WTC11 (cell line): ENCODE measurements around the gene CENPB. TPM values are rescaled to one million over a fixed set of nuclear protein-coding genes. Genes with fewer than 3 reads are reported as not detected.
A peak's percentile ranks its signal among the peaks of the same experiment; 100 is the strongest.

Experiments used
- ATAC-seq: fragments of 200-7000 bp; cut with Tn5 transposase; 2 replicates; pipeline ENCODE4 v1.10.0; 2021; ENCODE audit warnings: mild to moderate bottlenecking, moderate library complexity
- CTCF ChIA-PET: fragments of 300-600 bp; sonication (Branson Sonifier 250); formaldehyde crosslinking; loops from one replicate; lab custom pipeline; 2021; ENCODE audit warnings: antibody characterized with exemption; lab: Charles Lee
- POLR2A ChIA-PET: fragments of 350-600 bp; sonication (Branson Sonifier 250); formaldehyde crosslinking; loops from one replicate; lab custom pipeline; 2021; ENCODE audit warnings: antibody characterized with exemption; lab: Charles Lee
- DNase-seq: peaks from one replicate; pipeline ENCODE4 v3.0.0; 2021; ENCODE audit warnings: low spot score
- H3K27ac Mint-ChIP-seq: 2 replicates; pipeline ENCODE4 v1.8.0; 2021; ENCODE audit warnings: mixed read lengths
- H3K27me3 Mint-ChIP-seq: 2 replicates; pipeline ENCODE4 v1.8.0; 2021; ENCODE audit warnings: low read depth, mild to moderate bottlenecking, moderate library complexity, mixed read lengths
- H3K36me3 Mint-ChIP-seq: 2 replicates; pipeline ENCODE4 v1.8.0; 2021; ENCODE audit warnings: mixed read lengths
- H3K4me1 Mint-ChIP-seq: 2 replicates; pipeline ENCODE4 v1.8.0; 2022; ENCODE audit warnings: mixed read lengths
- H3K4me3 Mint-ChIP-seq: 2 replicates; pipeline ENCODE4 v1.8.0; 2021; ENCODE audit warnings: mild to moderate bottlenecking, moderate library complexity, mixed read lengths
- H3K9me3 Mint-ChIP-seq: 2 replicates; pipeline ENCODE4 v1.8.0; 2021; ENCODE audit warnings: mixed read lengths
- CREM ChIP-seq: sonication (generic); formaldehyde crosslinking; IDR thresholded peaks from 2 replicates; pipeline ENCODE4 v1.8.1; 2022; ENCODE audit warnings: mild to moderate bottlenecking, missing genetic modification reagents, moderate library complexity
- FOXP1 ChIP-seq: sonication (generic); formaldehyde crosslinking; IDR thresholded peaks from 2 replicates; pipeline ENCODE4 v1.8.0; 2022; ENCODE audit warnings: missing genetic modification reagents, mild to moderate bottlenecking, moderate library complexity, borderline replicate concordance
- GABPB1 ChIP-seq: sonication (generic); formaldehyde crosslinking; IDR thresholded peaks from 2 replicates; pipeline ENCODE4 v1.8.1; 2023; ENCODE audit warnings: mild to moderate bottlenecking, missing genetic modification reagents
- GTF2I ChIP-seq: fragments of 250-450 bp; sonication (Bioruptor Pico); conservative IDR thresholded peaks from 2 replicates; pipeline ENCODE4 v1.4.0; 2021; ENCODE audit warnings: mild to moderate bottlenecking
- JUN ChIP-seq: sonication (generic); formaldehyde crosslinking; IDR thresholded peaks from 2 replicates; pipeline ENCODE4 v1.8.0; 2023; ENCODE audit warnings: mild to moderate bottlenecking, missing genetic modification reagents
- MYBL2 ChIP-seq: sonication (generic); formaldehyde crosslinking; IDR thresholded peaks from 2 replicates; pipeline ENCODE4 v1.8.1; 2023; ENCODE audit warnings: mild to moderate bottlenecking, moderate library complexity, missing genetic modification reagents
- NFATC4 ChIP-seq: fragments of 250-450 bp; sonication (Bioruptor Pico); IDR thresholded peaks from 2 replicates; pipeline ENCODE4 v1.9.0; 2021; ENCODE audit warnings: mild to moderate bottlenecking
- NR2C2 ChIP-seq: sonication (generic); formaldehyde crosslinking; IDR thresholded peaks from 2 replicates; pipeline ENCODE4 v1.8.0; 2022; ENCODE audit warnings: mild to moderate bottlenecking, missing genetic modification reagents
- SMAD4 ChIP-seq: sonication (generic); formaldehyde crosslinking; IDR thresholded peaks from 2 replicates; pipeline ENCODE4 v1.8.0; 2022; ENCODE audit warnings: mild to moderate bottlenecking, missing genetic modification reagents
- SP1 ChIP-seq: sonication (generic); formaldehyde crosslinking; conservative IDR thresholded peaks from 2 replicates; pipeline ENCODE4 v1.8.1; 2022; ENCODE audit warnings: missing genetic modification reagents
- ZNF219 ChIP-seq: sonication (generic); formaldehyde crosslinking; IDR thresholded peaks from 2 replicates; pipeline ENCODE4 v1.8.0; 2023; ENCODE audit warnings: missing genetic modification reagents, mild to moderate bottlenecking, borderline replicate concordance
- total RNA-seq: library from RNA; stranded (reverse); gene quantifications from 3 replicates; pipeline ENCODE4 v1.2.3, GENCODE V29; 2021
- TF ChIP-seq, protein P1 (sequence below): sonication (generic); formaldehyde crosslinking; IDR thresholded peaks from 2 replicates; pipeline ENCODE4 v1.8.0; 2022; ENCODE audit warnings: missing genetic modification reagents
- TF ChIP-seq, protein P2 (sequence below): sonication (generic); formaldehyde crosslinking; IDR thresholded peaks from 2 replicates; pipeline ENCODE4 v1.8.1; 2023; ENCODE audit warnings: mild to moderate bottlenecking, moderate library complexity, missing genetic modification reagents
- TF ChIP-seq, protein P3 (sequence below): sonication (generic); formaldehyde crosslinking; IDR thresholded peaks from 2 replicates; pipeline ENCODE4 v1.8.1; 2023; ENCODE audit warnings: mild to moderate bottlenecking, missing genetic modification reagents, moderate library complexity
- TF ChIP-seq, protein P4 (sequence below): sonication (generic); formaldehyde crosslinking; IDR thresholded peaks from 2 replicates; pipeline ENCODE4 v1.8.0; 2022; ENCODE audit warnings: mild to moderate bottlenecking, missing genetic modification reagents
- TF ChIP-seq, protein P5 (sequence below): sonication (generic); formaldehyde crosslinking; IDR thresholded peaks from 2 replicates; pipeline ENCODE4 v1.8.1; 2023; ENCODE audit warnings: mild to moderate bottlenecking, missing genetic modification reagents, moderate library complexity
- TF ChIP-seq, protein P6 (sequence below): sonication (generic); formaldehyde crosslinking; IDR thresholded peaks from 2 replicates; pipeline ENCODE4 v1.8.0; 2022; ENCODE audit warnings: mild to moderate bottlenecking, missing genetic modification reagents
- TF ChIP-seq, protein P7 (sequence below): sonication (generic); formaldehyde crosslinking; IDR thresholded peaks from 2 replicates; pipeline ENCODE4 v1.8.1; 2022; ENCODE audit warnings: mild to moderate bottlenecking, missing genetic modification reagents, moderate library complexity, borderline replicate concordance
- TF ChIP-seq, protein P8 (sequence below): fragments of 250-450 bp; sonication (Bioruptor Pico); IDR thresholded peaks from 2 replicates; pipeline ENCODE4 v2.1.2; 2022; ENCODE audit warnings: mild to moderate bottlenecking, moderate library complexity

CENPB gene
- total RNA-seq, 1 experiment from 2014 or later, result 58.7 TPM

DNA sequence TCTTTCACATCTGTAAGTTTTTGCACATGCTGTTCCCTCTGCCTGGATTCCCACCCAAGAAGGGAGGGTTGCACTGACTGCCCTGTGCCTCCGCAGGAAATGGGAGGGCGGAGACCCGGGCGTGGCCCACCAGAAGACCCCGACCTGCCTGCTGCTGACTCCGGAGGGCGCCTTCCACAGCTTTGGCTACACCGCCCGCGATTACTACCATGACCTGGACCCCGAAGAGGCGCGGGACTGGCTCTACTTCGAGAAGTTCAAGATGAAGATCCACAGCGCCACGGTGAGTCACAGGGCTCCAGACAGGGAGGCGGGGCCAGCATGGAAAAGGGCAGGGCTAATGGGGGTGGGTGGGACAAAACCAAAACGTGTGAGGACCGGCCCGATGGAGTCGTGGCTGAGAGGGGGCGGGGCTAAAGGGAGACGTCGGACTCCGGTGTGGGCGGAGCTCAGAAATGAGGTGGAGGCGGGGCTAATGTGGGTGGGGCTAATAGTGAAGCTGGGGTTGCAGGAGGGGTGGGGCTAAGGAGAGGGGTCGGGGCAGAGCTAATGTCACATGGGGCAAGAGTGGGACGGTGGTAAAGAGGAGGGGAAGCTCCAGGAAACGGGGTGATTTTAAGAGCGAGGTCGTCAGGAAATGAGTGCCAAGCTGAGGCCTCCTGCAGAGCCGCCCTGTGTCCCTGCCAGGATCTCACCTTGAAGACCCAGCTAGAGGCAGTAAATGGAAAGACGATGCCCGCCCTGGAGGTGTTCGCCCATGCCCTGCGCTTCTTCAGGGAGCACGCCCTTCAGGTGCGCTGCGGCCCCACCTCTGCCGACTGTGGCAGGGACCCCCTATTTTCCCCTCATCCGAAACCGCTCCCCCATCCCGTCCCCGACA is 41.5 kb downstream of the CENPB start (continued):
- TF ChIP-seq, protein P1, sequence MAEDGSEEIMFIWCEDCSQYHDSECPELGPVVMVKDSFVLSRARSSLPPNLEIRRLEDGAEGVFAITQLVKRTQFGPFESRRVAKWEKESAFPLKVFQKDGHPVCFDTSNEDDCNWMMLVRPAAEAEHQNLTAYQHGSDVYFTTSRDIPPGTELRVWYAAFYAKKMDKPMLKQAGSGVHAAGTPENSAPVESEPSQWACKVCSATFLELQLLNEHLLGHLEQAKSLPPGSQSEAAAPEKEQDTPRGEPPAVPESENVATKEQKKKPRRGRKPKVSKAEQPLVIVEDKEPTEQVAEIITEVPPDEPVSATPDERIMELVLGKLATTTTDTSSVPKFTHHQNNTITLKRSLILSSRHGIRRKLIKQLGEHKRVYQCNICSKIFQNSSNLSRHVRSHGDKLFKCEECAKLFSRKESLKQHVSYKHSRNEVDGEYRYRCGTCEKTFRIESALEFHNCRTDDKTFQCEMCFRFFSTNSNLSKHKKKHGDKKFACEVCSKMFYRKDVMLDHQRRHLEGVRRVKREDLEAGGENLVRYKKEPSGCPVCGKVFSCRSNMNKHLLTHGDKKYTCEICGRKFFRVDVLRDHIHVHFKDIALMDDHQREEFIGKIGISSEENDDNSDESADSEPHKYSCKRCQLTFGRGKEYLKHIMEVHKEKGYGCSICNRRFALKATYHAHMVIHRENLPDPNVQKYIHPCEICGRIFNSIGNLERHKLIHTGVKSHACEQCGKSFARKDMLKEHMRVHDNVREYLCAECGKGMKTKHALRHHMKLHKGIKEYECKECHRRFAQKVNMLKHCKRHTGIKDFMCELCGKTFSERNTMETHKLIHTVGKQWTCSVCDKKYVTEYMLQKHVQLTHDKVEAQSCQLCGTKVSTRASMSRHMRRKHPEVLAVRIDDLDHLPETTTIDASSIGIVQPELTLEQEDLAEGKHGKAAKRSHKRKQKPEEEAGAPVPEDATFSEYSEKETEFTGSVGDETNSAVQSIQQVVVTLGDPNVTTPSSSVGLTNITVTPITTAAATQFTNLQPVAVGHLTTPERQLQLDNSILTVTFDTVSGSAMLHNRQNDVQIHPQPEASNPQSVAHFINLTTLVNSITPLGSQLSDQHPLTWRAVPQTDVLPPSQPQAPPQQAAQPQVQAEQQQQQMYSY, result 0 out of 2 replicates have a peak, but pooled peaks have one; percentile 41

DNA sequence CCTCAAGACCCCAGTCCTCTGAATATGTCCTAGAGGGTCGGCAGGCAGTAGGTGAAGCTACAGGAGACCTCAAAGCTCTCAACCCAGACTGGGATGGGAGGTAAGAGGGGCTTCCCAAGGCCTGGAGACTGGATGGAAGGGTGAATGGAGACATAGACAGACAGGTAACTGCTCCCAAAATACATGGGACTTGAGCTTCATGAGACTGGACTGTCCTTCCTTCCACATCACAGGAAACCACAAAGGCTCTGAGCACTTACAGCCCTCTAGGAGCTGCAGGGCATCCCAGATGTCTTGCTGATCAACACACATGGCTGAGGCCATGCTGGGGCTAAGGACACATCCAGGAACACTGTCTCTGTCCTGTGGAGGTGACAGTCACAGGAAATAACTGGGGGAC is 42.5 kb downstream of the CENPB start:
- Mint-ChIP-seq H3K4me1 (peaks cover 29% of the 10 kb centered on the region), H3K27ac (no peak overlapping the region), H3K27me3 (peaks cover 37% of the 10 kb centered on the region), H3K4me3 (peak overlapping the region; percentile 89), H3K9me3 (no peaks in the 10 kb centered on the region), H3K36me3 (no peaks in the 10 kb centered on the region)
- TF ChIP-seq, protein P2, sequence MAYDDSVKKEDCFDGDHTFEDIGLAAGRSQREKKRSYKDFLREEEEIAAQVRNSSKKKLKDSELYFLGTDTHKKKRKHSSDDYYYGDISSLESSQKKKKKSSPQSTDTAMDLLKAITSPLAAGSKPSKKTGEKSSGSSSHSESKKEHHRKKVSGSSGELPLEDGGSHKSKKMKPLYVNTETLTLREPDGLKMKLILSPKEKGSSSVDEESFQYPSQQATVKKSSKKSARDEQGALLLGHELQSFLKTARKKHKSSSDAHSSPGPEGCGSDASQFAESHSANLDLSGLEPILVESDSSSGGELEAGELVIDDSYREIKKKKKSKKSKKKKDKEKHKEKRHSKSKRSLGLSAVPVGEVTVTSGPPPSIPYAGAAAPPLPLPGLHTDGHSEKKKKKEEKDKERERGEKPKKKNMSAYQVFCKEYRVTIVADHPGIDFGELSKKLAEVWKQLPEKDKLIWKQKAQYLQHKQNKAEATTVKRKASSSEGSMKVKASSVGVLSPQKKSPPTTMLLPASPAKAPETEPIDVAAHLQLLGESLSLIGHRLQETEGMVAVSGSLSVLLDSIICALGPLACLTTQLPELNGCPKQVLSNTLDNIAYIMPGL (CRISPR knock-in tag), result no peak
- TF ChIP-seq ZNF219 (CRISPR knock-in tag) (no peak), SMAD4 (CRISPR knock-in tag) (no peak), FOXP1 (CRISPR knock-in tag) (no peak)
- TF ChIP-seq, protein P3, sequence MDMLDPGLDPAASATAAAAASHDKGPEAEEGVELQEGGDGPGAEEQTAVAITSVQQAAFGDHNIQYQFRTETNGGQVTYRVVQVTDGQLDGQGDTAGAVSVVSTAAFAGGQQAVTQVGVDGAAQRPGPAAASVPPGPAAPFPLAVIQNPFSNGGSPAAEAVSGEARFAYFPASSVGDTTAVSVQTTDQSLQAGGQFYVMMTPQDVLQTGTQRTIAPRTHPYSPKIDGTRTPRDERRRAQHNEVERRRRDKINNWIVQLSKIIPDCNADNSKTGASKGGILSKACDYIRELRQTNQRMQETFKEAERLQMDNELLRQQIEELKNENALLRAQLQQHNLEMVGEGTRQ (CRISPR knock-in tag), result no peak
- CTCF ChIA-PET, result interaction anchor here (1.5 to 2.8 kb wide), 8 partner anchors 12 to 111 kb away, joined by 4 to 28 read pairs (median 14); partner anchors contain the start of genes ADISSP and HSPA12B
- POLR2A ChIA-PET, result no interaction called here
- ATAC-seq (no peak), DNase-seq (no peak)

DNA sequence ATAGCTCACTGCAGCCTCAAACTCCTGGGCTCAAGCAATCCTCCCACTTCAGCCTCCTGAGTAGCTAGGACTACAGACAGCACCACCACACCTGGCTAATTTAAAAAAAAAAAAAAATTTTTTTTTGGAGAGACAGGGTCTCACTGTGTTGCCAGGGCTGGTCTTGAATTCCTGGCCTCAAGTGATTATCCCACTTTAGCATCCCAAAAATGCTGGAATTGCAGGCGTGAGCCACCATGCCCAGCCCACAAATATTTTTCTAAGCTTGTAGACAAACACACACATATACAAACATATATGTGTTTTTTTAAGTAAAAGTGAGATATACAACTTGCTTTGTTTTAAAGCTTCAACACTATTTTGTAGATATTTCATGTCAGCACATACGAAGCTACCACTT is 43.3 kb downstream of the CENPB start:
- ChIA-PET CTCF (interaction anchor here (0.8 to 2.8 kb wide), 5 partner anchors 10 to 66 kb away, joined by 3 to 28 read pairs (median 7); partner anchors contain the start of gene ADISSP), POLR2A (no interaction called here)
- peaks cover 31% of the 10 kb centered on the region for H3K27me3 Mint-ChIP-seq
- TF ChIP-seq CREM (CRISPR knock-in tag) (no peak), SP1 (no peak), JUN (no peak), MYBL2 (CRISPR knock-in tag) (no peak), NFATC4 (CRISPR knock-in tag) (no peak), NR2C2 (CRISPR knock-in tag) (no peak), GTF2I (no peak), GABPB1 (no peak)
- TF ChIP-seq, protein P4, sequence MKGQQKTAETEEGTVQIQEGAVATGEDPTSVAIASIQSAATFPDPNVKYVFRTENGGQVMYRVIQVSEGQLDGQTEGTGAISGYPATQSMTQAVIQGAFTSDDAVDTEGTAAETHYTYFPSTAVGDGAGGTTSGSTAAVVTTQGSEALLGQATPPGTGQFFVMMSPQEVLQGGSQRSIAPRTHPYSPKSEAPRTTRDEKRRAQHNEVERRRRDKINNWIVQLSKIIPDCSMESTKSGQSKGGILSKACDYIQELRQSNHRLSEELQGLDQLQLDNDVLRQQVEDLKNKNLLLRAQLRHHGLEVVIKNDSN (CRISPR knock-in tag), result no peak
- TF ChIP-seq, protein P5, sequence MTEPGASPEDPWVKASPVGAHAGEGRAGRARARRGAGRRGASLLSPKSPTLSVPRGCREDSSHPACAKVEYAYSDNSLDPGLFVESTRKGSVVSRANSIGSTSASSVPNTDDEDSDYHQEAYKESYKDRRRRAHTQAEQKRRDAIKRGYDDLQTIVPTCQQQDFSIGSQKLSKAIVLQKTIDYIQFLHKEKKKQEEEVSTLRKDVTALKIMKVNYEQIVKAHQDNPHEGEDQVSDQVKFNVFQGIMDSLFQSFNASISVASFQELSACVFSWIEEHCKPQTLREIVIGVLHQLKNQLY (CRISPR knock-in tag), result no peak
- TF ChIP-seq, protein P6, sequence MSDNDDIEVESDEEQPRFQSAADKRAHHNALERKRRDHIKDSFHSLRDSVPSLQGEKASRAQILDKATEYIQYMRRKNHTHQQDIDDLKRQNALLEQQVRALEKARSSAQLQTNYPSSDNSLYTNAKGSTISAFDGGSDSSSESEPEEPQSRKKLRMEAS (CRISPR knock-in tag), result no peak
- TF ChIP-seq, protein P7, sequence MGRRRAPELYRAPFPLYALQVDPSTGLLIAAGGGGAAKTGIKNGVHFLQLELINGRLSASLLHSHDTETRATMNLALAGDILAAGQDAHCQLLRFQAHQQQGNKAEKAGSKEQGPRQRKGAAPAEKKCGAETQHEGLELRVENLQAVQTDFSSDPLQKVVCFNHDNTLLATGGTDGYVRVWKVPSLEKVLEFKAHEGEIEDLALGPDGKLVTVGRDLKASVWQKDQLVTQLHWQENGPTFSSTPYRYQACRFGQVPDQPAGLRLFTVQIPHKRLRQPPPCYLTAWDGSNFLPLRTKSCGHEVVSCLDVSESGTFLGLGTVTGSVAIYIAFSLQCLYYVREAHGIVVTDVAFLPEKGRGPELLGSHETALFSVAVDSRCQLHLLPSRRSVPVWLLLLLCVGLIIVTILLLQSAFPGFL (CRISPR knock-in tag), result no peak
- TF ChIP-seq, protein P8, sequence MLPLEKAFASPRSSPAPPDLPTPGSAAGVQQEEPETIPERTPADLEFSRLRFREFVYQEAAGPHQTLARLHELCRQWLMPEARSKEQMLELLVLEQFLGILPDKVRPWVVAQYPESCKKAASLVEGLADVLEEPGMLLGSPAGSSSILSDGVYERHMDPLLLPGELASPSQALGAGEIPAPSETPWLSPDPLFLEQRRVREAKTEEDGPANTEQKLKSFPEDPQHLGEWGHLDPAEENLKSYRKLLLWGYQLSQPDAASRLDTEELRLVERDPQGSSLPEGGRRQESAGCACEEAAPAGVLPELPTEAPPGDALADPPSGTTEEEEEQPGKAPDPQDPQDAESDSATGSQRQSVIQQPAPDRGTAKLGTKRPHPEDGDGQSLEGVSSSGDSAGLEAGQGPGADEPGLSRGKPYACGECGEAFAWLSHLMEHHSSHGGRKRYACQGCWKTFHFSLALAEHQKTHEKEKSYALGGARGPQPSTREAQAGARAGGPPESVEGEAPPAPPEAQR (CRISPR knock-in tag), result no peak
- TF ChIP-seq, protein P3 (CRISPR knock-in tag), result no peak
- H3K4me1 Mint-ChIP-seq, result peaks cover 33% of the 10 kb centered on the region
- H3K27ac Mint-ChIP-seq, result no peak overlapping the region
- DNase-seq (no peak), ATAC-seq (no peak)
- H3K4me3 Mint-ChIP-seq, result no peak overlapping the region
- H3K36me3 Mint-ChIP-seq, result no peaks in the 10 kb centered on the region
- no peaks in the 10 kb centered on the region for H3K9me3 Mint-ChIP-seq
